OCI-LY7 (cell line): ENCODE data around the gene PROB1. TPM values are rescaled to one million over a fixed set of nuclear protein-coding genes. Genes with fewer than 3 reads are reported as not detected.

Experiments
- BruUV-seq: library from RNA; stranded (reverse); fragments of 400-500 nt; replicated peaks from 2 replicates; lab custom pipeline; 2021; lab: Mats Ljungman, UMichigan
- CTCF ChIA-PET: fragments of 300-600 bp; sonication (Branson Sonifier 250); formaldehyde crosslinking; loops from one replicate; lab custom pipeline; 2022; ENCODE audit warnings: antibody characterized with exemption; ENCODE audit not compliant: unreplicated experiment; lab: Charles Lee
- POLR2A ChIA-PET: fragments of 300-600 bp; sonication (Branson Sonifier 250); formaldehyde crosslinking; loops from one replicate; lab custom pipeline; 2022; ENCODE audit warnings: antibody characterized with exemption; lab: Charles Lee
- DNase-seq: peaks from one replicate; pipeline ENCODE4 v3.0.0-alpha.2; 2015; ENCODE audit warnings: low spot score
- H2AFZ ChIP-seq: fragments of 200-600 bp; sonication (generic), shearing (Covaris generic); 2 replicates; pipeline ENCODE4 v1.6.1; 2014; ENCODE audit warnings: mild to moderate bottlenecking, antibody characterized with exemption, low read length, moderate library complexity
- H3K27ac ChIP-seq: fragments of 200-600 bp; sonication (generic); 2 replicates; pipeline ENCODE4 v1.5.1; 2014; ENCODE audit warnings: mixed run types, low read depth, mild to moderate bottlenecking, moderate library complexity, low read length, inconsistent platforms; ENCODE audit not compliant: poor library complexity, severe bottlenecking
- H3K36me3 ChIP-seq: fragments of 200-600 bp; sonication (generic); 2 replicates; pipeline ENCODE4 v1.6.1; 2014; ENCODE audit warnings: mild to moderate bottlenecking, antibody characterized with exemption, low read length, moderate library complexity, mixed read lengths; ENCODE audit not compliant: insufficient read depth
- H3K4me1 ChIP-seq: fragments of 200-600 bp; sonication (generic); 2 replicates; pipeline ENCODE4 v1.5.1; 2014; ENCODE audit warnings: mild to moderate bottlenecking, low read length; ENCODE audit not compliant: insufficient read depth, poor library complexity, severe bottlenecking
- H3K4me2 ChIP-seq: fragments of 200-600 bp; sonication (generic); 2 replicates; pipeline ENCODE4 v1.6.1; 2014; ENCODE audit warnings: mild to moderate bottlenecking, low read length
- H3K4me3 ChIP-seq: fragments of 200-600 bp; sonication (generic); 2 replicates; pipeline ENCODE4 v1.5.1; 2014; ENCODE audit warnings: mild to moderate bottlenecking, low read depth, low read length; ENCODE audit not compliant: poor library complexity, severe bottlenecking
- H3K79me2 ChIP-seq: fragments of 200-600 bp; sonication (generic); 2 replicates; pipeline ENCODE4 v1.6.1; 2016; ENCODE audit warnings: low read depth, mild to moderate bottlenecking, low read length, moderate library complexity, mixed read lengths; ENCODE audit not compliant: insufficient read depth
- H3K9me2 ChIP-seq: fragments of 200-600 bp; sonication (generic); 2 replicates; pipeline ENCODE4 v1.6.1; 2016; ENCODE audit warnings: mild to moderate bottlenecking, low read length, mixed read lengths; ENCODE audit not compliant: insufficient read depth
- H3K9me3 ChIP-seq: fragments of 200-600 bp; sonication (generic); 2 replicates; pipeline ENCODE4 v1.6.1; 2014; ENCODE audit warnings: mild to moderate bottlenecking, mixed run types, low read length, mixed read lengths
- H4K20me1 ChIP-seq: fragments of 200-600 bp; sonication (generic); 2 replicates; pipeline ENCODE4 v1.6.1; 2014; ENCODE audit warnings: mild to moderate bottlenecking, antibody characterized with exemption, low read length, moderate library complexity, mixed read lengths; ENCODE audit not compliant: insufficient read depth
- EZH2phosphoT487 ChIP-seq: fragments of 200-600 bp; sonication (generic); IDR thresholded peaks from 2 replicates; pipeline ENCODE4 v1.6.1; 2018; ENCODE audit warnings: low read depth, borderline replicate concordance, mild to moderate bottlenecking, mixed run types, antibody characterized with exemption, low read length, moderate library complexity, mixed read lengths
- intact Hi-C: fragments of 100-400 bp; cut with micrococcal nuclease; formaldehyde crosslinking; loops from one replicate; pipeline ENCODE4 v1.10.0; 2022; ENCODE audit not compliant: unreplicated experiment
- total RNA-seq, 2 experiments: library from RNA; depleted of rRNA in 1 of 2; stranded (reverse); fragments of >200 nt in 1 of 2; shearing (Covaris generic) in 1 of 2; gene quantifications; 2 replicates each; pipeline ENCODE4 v1.2.3, GENCODE V29; 2014 to 2022
- TF ChIP-seq, protein P1 (sequence below): fragments of 200-600 bp; sonication (generic); conservative IDR thresholded peaks from 2 replicates; pipeline ENCODE4 v1.5.1; 2014; ENCODE audit warnings: mild to moderate bottlenecking, antibody characterized with exemption, low read length, moderate library complexity, mixed read lengths

PROB1 gene
- total RNA-seq, 2 experiments from 2014 or later: 4.6 to 5.9 TPM

DNA sequence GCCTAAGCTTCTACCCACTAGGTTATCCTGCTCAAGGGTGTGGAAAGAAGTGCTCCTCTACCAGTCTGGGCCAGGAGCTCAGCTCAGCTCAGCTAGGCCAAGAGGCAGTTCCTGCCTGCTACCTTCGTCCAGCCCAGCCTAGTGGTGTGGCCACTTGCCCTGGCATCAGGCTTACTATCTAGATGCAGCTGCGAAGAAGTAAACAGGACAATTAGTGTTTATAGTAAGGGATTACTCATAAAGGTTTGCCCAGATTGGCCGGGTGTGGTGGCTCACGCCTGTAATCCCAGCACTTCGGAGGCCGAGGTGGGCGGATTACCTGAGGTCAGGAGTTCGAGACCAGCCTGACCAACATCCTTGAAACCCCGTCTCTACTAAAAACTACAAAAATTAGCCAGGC lies 21.7 kb upstream of the PROB1 start:
- no peaks in the 10 kb centered on the region for H4K20me1 ChIP-seq
- no peak overlapping the region for H3K4me3 ChIP-seq
- H3K4me1 ChIP-seq: no peaks in the 10 kb centered on the region
- no peaks in the 10 kb centered on the region for H3K9me3 ChIP-seq
- DNase-seq: no peak
- TF ChIP-seq, protein P1, sequence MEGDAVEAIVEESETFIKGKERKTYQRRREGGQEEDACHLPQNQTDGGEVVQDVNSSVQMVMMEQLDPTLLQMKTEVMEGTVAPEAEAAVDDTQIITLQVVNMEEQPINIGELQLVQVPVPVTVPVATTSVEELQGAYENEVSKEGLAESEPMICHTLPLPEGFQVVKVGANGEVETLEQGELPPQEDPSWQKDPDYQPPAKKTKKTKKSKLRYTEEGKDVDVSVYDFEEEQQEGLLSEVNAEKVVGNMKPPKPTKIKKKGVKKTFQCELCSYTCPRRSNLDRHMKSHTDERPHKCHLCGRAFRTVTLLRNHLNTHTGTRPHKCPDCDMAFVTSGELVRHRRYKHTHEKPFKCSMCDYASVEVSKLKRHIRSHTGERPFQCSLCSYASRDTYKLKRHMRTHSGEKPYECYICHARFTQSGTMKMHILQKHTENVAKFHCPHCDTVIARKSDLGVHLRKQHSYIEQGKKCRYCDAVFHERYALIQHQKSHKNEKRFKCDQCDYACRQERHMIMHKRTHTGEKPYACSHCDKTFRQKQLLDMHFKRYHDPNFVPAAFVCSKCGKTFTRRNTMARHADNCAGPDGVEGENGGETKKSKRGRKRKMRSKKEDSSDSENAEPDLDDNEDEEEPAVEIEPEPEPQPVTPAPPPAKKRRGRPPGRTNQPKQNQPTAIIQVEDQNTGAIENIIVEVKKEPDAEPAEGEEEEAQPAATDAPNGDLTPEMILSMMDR: no peak
- no TSS peak for BruUV-seq
- H3K79me2 ChIP-seq: no peaks in the 10 kb centered on the region
- no peak overlapping the region for H2AFZ ChIP-seq
- ChIA-PET POLR2A (no interaction called here), CTCF (no interaction called here)
- H3K4me2 ChIP-seq: no peak overlapping the region
- H3K36me3 ChIP-seq: no peaks in the 10 kb centered on the region
- intact Hi-C loops: no loop called here
- H3K9me2 ChIP-seq: no peaks in the 10 kb centered on the region
- H3K27ac ChIP-seq: no peak overlapping the region

DNA sequence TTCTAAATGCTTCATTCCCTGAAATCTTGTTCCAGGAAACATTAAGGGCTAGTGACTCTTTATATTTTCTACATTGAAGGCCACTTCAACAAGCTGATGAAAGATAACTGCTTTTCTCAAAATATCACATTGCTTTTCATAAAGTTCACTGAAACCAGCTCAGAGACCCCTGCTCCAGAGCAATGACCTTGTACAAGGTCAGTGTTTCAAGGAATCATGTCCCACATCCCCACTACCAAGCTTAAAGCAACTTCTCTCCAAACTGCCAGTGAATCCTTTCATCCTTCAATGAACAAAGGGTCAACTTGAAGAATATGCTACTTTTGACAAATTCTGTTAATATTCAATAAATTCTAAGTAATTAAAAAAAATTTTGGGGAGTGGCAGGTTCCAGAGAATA lies 21.0 kb upstream of the PROB1 start:
- no peak overlapping the region for H3K27ac ChIP-seq
- H3K4me3 ChIP-seq: no peak overlapping the region
- no TSS peak for BruUV-seq
- no peak overlapping the region for H3K4me2 ChIP-seq
- H3K9me2 ChIP-seq: no peaks in the 10 kb centered on the region
- TF ChIP-seq, protein P1: no peak
- no peak for TF ChIP-seq EZH2phosphoT487
- no peaks in the 10 kb centered on the region for H3K36me3 ChIP-seq
- no peaks in the 10 kb centered on the region for H3K4me1 ChIP-seq
- CTCF ChIA-PET: no interaction called here
- no peaks in the 10 kb centered on the region for H4K20me1 ChIP-seq
- H3K9me3 ChIP-seq: no peaks in the 10 kb centered on the region
- H2AFZ ChIP-seq: no peak overlapping the region
- no peaks in the 10 kb centered on the region for H3K79me2 ChIP-seq
- no peak for DNase-seq
- intact Hi-C loops: no loop called here
- POLR2A ChIA-PET: no interaction called here

DNA sequence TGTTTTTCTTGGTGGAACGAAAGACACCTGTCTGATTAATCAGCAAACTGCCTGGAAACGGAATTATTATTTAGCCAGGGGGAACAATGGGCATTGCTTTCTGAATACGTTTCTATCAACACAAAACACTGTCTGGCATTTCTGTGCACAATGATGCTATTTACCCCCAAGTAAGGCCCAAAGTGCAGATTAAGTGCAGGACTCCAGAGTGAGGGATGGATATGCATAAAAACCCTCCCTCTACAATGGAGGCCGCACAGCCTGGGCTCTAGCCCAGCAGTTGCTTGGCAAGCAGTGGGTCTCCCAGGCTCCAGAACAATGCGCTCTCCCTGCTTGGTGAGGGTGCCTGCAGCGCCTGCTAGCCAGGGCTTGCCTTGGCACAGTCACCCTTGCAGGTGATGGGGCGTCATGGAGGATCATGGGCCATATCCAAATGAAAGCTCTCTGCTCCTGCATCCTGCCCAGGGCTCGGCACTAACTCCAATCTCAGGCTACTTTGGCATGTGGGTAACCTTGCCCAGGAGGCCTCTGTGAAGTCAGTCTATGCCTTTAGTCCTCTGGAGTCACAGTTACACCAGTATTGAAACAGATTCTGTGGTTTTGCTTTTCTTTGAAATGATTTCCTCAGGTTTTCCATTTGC lies 20.4 kb upstream of the PROB1 start:
- Histone ChIP-seq H3K9me2 (no peaks in the 10 kb centered on the region), H3K27ac (no peak overlapping the region), H3K79me2 (no peaks in the 10 kb centered on the region), H3K36me3 (no peaks in the 10 kb centered on the region), H3K4me1 (no peaks in the 10 kb centered on the region), H2AFZ (no peak overlapping the region), H3K9me3 (no peaks in the 10 kb centered on the region), H3K4me2 (no peak overlapping the region), H3K4me3 (no peak overlapping the region), H4K20me1 (no peaks in the 10 kb centered on the region)
- ChIA-PET POLR2A (no interaction called here), CTCF (interaction anchor here (0.5 kb wide), 1 partner anchor 23 kb away, joined by 4 read pairs; no protein-coding TSS in a partner anchor)
- TF ChIP-seq EZH2phosphoT487: no peak
- TF ChIP-seq, protein P1: no peak
- BruUV-seq: no TSS peak
- intact Hi-C loops: no loop called here
- no peak for DNase-seq
